Calu3 (cell line): Measurements from ENCODE around the gene ZNF263. TPM values are rescaled to one million over a fixed set of nuclear protein-coding genes. Genes with fewer than 3 reads are reported as not detected.

Source experiments
- BruUV-seq: library from RNA; stranded (reverse); fragments of 400-500 nt; replicated peaks from 2 replicates; lab custom pipeline; 2021; lab: Mats Ljungman, UMichigan
- CTCF ChIA-PET: fragments of 300-600 bp; sonication (Branson Sonifier 250); formaldehyde crosslinking; loops from one replicate; lab custom pipeline; 2022; ENCODE audit warnings: antibody characterized with exemption; lab: Charles Lee
- DNase-seq: peaks from one replicate; pipeline ENCODE4 v3.0.0; 2022
- H3K27ac Mint-ChIP-seq: one replicate; pipeline ENCODE4 v1.8.0; 2022; ENCODE audit warnings: mixed read lengths; ENCODE audit not compliant: unreplicated experiment
- H3K27me3 Mint-ChIP-seq: one replicate; pipeline ENCODE4 v1.8.0; 2022; ENCODE audit warnings: mixed read lengths; ENCODE audit not compliant: unreplicated experiment
- H3K36me3 Mint-ChIP-seq: one replicate; pipeline ENCODE4 v1.8.0; 2022; ENCODE audit warnings: mild to moderate bottlenecking, moderate library complexity, mixed read lengths; ENCODE audit not compliant: insufficient read depth, unreplicated experiment
- H3K4me1 Mint-ChIP-seq: one replicate; pipeline ENCODE4 v1.8.0; 2022; ENCODE audit warnings: mild to moderate bottlenecking, low read depth, mixed read lengths; ENCODE audit not compliant: unreplicated experiment
- H3K4me3 Mint-ChIP-seq: one replicate; pipeline ENCODE4 v1.8.0; 2022; ENCODE audit warnings: mild to moderate bottlenecking, low read depth, moderate library complexity, mixed read lengths; ENCODE audit not compliant: unreplicated experiment
- H3K9me3 Mint-ChIP-seq: one replicate; pipeline ENCODE4 v1.8.0; 2022; ENCODE audit warnings: low read depth, mixed read lengths; ENCODE audit not compliant: unreplicated experiment
- CTCF ChIP-seq: fragments of 200-600 bp; IDR thresholded peaks from one replicate; pipeline ENCODE4 v1.8.0; 2022; ENCODE audit warnings: antibody characterized with exemption; ENCODE audit not compliant: unreplicated experiment
- intact Hi-C: fragments of 100-400 bp; cut with micrococcal nuclease; formaldehyde crosslinking; loops from one replicate; pipeline ENCODE4 v1.10.0; 2022; ENCODE audit not compliant: unreplicated experiment
- total RNA-seq: library from RNA; stranded (reverse); gene quantifications from 2 replicates; pipeline ENCODE4 v1.2.3, GENCODE V29; 2022

The ZNF263 gene
- total RNA-seq, 1 experiment from 2014 or later: 46.9 TPM

- Mint-ChIP-seq H3K4me1 (no peaks in the 10 kb centered on the region), H3K4me3 (no peak overlapping the region), H3K9me3 (peaks cover 21% of the 10 kb centered on the region), H3K27ac (no peak overlapping the region), H3K27me3 (no peaks in the 10 kb centered on the region), H3K36me3 (peaks cover 84% of the 10 kb centered on the region)
- BruUV-seq: no TSS peak
- TF ChIP-seq CTCF: no peak
- intact Hi-C loops: no loop called here
- CTCF ChIA-PET: no interaction called here
- no peak for DNase-seq
Observed at GRCh38 chr16:3292604-3293003, 9.3 kb downstream of the ZNF263 start.

- TF ChIP-seq CTCF: no peak
- BruUV-seq: no TSS peak
- H3K27ac Mint-ChIP-seq: peak overlapping the region; percentile 10
- no peak for DNase-seq
- H3K27me3 Mint-ChIP-seq: no peaks in the 10 kb centered on the region
- CTCF ChIA-PET: no interaction called here
- H3K36me3 Mint-ChIP-seq: peaks cover 72% of the 10 kb centered on the region
- no peaks in the 10 kb centered on the region for H3K4me1 Mint-ChIP-seq
- intact Hi-C loops: no loop called here
- H3K9me3 Mint-ChIP-seq: peaks cover 27% of the 10 kb centered on the region
- no peak overlapping the region for H3K4me3 Mint-ChIP-seq
Observed at GRCh38 chr16:3295209-3295608, 11.9 kb downstream of the ZNF263 start.

- Mint-ChIP-seq H3K4me3 (no peak overlapping the region), H3K9me3 (peaks cover 31% of the 10 kb centered on the region), H3K27me3 (no peaks in the 10 kb centered on the region), H3K4me1 (no peaks in the 10 kb centered on the region), H3K36me3 (peaks cover 71% of the 10 kb centered on the region), H3K27ac (peak overlapping the region; percentile 10)
- no peak for DNase-seq
- BruUV-seq: no TSS peak
- TF ChIP-seq CTCF: no peak
- intact Hi-C loops: no loop called here
- CTCF ChIA-PET: no interaction called here
Observed at GRCh38 chr16:3295783-3296182, 12.5 kb downstream of the ZNF263 start.

GRCh38 chr16:3304370-3304769 lies 21.1 kb downstream of the ZNF263 start:
- peak overlapping the region; percentile 68 for H3K4me3 Mint-ChIP-seq
- H3K27ac Mint-ChIP-seq: peak overlapping the region; percentile 1
- no peak for TF ChIP-seq CTCF
- no peaks in the 10 kb centered on the region for H3K27me3 Mint-ChIP-seq
- H3K4me1 Mint-ChIP-seq: no peaks in the 10 kb centered on the region
- intact Hi-C loops: no loop called here
- no peak for DNase-seq
- CTCF ChIA-PET: no interaction called here
- BruUV-seq: no TSS peak
- H3K9me3 Mint-ChIP-seq: peaks cover 18% of the 10 kb centered on the region
- peaks cover 76% of the 10 kb centered on the region for H3K36me3 Mint-ChIP-seq
